Measurements from ENCODE around the gene HILPDA.
"Not testable (repeated sequence)": the region's sequence is repeated elsewhere in the genome, so short reads cannot be mapped to it uniquely, and the experiment has no call there.

The HILPDA gene

GRCh38 chr7:128463345-128463744, 7.7 kb downstream of the HILPDA start:
- not testable (repeated sequence) for DNase-seq (ENCODE audit: low read depth)

DNA sequence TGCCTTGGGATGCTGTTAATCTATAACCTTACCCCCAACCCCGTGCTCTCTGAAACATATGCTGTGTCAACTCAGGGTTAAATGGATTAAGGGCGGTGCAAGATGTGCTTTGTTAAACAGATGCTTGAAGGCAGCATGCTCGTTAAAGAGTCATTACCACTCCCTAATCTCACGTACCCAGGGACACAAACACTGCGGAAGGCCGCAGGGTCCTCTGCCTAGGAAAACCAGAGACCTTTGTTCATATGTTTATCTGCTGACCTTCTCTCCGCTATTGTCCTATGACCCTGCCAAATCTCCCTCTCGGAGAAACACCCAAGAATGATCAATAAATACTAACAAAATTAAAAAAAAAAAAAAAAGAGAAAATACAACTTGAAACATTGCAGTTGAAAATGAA, 8.3 kb downstream of the HILPDA start:
- not testable (repeated sequence) for DNase-seq (ENCODE audit: low read depth)

GRCh38 chr7:128466871-128467270, 11.2 kb downstream of the HILPDA start:
- not testable (repeated sequence) for DNase-seq (ENCODE audit: low read depth)

DNA sequence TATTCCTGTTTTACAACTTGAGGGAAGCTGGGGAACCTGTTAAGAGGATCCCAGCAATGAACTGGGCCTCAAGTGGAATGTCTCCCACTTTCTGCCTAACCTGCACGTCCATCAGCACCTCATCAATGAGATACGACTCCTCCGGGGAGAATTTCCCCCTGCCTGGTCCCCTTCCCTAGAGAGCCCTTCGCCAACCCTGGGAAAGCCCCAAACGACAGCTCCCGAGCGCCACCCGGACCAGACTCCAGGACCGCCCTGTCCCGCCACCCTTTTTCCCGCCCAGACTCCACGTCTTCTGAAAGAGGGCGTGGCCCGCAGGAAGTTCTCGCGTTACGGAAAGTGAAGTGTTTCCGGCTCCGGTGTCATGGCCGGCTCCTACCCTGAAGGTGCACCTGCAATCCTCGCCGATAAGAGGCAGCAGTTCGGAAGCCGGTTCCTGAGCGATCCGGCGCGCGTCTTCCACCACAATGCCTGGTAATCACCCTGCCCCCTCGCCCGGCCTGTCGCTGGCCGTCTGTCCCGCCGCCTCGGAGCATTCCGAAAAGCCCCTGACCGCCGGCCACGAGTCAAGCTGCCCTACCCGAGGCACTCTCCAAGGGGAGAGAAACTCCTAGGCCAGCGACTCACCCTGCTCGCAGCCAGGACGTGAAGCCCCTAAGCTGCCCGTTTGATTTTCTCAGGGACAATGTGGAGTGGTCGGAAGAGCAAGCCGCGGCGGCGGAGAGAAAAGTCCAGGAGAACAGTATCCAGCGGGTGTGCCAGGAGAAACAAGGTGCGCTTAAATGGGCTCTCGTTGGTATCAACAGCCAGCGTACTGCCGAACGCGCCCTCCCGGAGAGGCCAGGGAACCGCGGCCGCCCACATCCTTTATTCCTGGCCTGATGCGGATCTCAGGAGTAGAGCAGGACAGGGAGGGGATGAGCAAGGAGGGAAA, 21.0 kb downstream of the HILPDA start, which contains the start of gene METTL2B:
METTL2B (plus strand) TSS at position 347 of the 934 bp plus-strand sequence; CDS start at position 365, 18 bp downstream.
- DNase-seq (ENCODE audit: low read depth), result peak; percentile 87

DNA sequence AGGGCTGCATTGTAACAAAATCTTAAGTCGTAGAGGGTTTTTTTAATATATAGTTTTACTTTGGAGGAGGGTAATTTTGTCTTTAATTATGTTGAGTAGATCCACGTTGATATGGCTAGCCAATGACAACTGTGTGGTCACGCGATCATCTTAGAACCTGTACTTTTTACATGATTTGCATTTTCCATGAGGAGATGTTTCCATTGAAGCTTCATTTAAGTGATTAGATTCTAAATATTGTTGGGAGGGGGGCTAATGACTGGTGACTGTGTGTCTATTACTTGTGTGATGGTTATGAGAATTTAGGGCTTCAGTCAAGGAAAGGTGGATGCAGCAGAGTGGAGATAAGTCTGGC, 21.6 kb downstream of the HILPDA start:
- DNase-seq (ENCODE audit: low read depth), result not testable (repeated sequence)

DNA sequence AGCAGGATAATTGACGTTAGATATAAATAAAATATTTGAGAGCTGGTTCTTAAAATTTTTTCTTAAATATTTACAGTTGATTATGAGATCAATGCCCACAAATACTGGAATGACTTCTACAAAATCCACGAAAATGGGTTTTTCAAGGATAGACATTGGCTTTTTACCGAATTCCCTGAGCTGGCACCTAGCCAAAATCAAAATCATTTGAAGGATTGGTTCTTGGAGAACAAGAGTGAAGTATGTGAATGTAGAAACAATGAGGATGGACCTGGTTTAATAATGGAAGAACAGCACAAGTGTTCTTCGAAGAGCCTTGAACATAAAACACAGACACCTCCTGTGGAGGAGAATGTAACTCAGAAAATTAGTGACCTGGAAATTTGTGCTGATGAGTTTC, 23.4 kb downstream of the HILPDA start:
- not testable (repeated sequence) for DNase-seq (ENCODE audit: low read depth)

GRCh38 chr7:128488134-128488533, 32.5 kb downstream of the HILPDA start:
- DNase-seq (ENCODE audit: low read depth), result not testable (repeated sequence)

DNA sequence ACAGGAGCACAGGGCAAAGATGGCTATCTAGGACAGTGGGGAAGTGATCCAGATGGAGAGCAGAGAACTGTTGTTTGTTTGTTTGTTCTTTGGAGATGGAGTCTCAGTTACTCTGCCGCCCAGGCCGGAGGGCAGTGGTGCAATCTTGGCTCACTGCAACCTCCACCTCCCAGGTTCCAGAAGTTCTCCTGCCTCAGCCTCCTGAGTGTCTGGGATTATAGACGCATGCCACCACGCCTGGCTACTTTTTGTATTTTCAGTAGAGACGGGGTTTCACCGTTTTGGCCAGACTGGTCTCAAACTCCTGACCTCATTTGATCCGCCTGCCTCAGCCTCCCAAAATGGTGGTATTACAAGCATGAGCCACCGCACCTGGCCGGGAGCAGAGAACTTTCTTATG, 41.7 kb downstream of the HILPDA start:
- DNase-seq (ENCODE audit: low read depth), result no peak

GRCh38 chr7:128505416-128505815, 49.7 kb downstream of the HILPDA start:
- not testable (repeated sequence) for DNase-seq (ENCODE audit: low read depth)

DNA sequence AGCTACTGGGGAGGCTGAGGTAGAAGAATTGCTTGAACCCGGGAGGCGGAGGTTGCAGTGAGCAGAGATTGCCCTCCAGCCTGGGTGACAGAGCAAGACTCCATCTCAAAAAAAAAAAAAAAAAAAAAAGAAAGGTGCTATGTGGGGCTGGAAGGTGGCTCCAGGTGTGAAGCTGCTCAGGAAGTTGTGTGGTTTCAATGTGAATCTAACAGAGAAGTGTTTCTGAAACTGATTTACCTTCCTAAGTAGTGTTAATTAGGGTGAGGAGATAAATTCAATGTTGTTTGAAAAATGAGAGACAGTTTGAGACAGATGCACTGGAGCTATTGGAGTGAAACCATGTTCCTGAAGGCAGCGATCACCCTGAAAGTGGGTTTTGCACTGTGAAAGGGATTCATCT, 51.1 kb downstream of the HILPDA start:
- DNase-seq (ENCODE audit: low read depth), result not testable (repeated sequence)

- not testable (repeated sequence) for DNase-seq (ENCODE audit: low read depth)
These were observed 51.8 kb downstream of the HILPDA start for GRCh38 chr7:128507321-128507993.

Measured in activated T-cell treated with anti-CD3 and anti-CD28 coated beads for 24 hours (primary cell).